Common myeloid progenitor, CD34-positive (primary cell): ENCODE results near the gene ADTRP.

Source experiments
- CTCF ChIA-PET: fragments of 350-600 bp; sonication (Branson Sonifier 250); formaldehyde crosslinking; loops from one replicate; lab custom pipeline; 2021; ENCODE audit warnings: antibody characterized with exemption; lab: Charles Lee
- POLR2A ChIA-PET: fragments of 350-600 bp; sonication (Branson Sonifier 250); formaldehyde crosslinking; loops from one replicate; lab custom pipeline; 2021; ENCODE audit warnings: antibody characterized with exemption; lab: Charles Lee
- DNase-seq, 3 donors: peaks; one replicate each; pipeline versions ENCODE4 v3.0.0 to v3.0.0-alpha.2; 2013
- H3K27ac ChIP-seq, 2 experiments: 1 replicate in 1 of 2; 2 replicates in 1 of 2; pipeline ENCODE4 v1.7.0; 2013; ENCODE audit warnings: inconsistent platforms in 2 of 2, low read length in 2 of 2, mild to moderate bottlenecking in 2 of 2, low read depth in 1 of 2, moderate library complexity in 1 of 2; ENCODE audit not compliant: severe bottlenecking in 2 of 2, insufficient read depth in 1 of 2, poor library complexity in 1 of 2
- H3K27me3 ChIP-seq, 5 experiments: replicated peaks in 2 of 5; 1 replicate in 3 of 5; 2 replicates in 2 of 5; pipeline versions ENCODE4 v1.6.1 to v1.7.0; 2013; ENCODE audit warnings: low read length in 4 of 5, mild to moderate bottlenecking in 2 of 5, moderate library complexity in 2 of 5, inconsistent platforms in 1 of 5; ENCODE audit not compliant: insufficient read depth in 5 of 5, control insufficient read depth in 4 of 5
- H3K36me3 ChIP-seq, 4 experiments: 1 replicate in 2 of 4; 2 replicates in 2 of 4; pipeline versions ENCODE4 v1.6.1 to v1.7.0; 2013; ENCODE audit warnings: low read length in 3 of 4, control low read depth in 1 of 4, mild to moderate bottlenecking in 1 of 4; ENCODE audit not compliant: control insufficient read depth in 4 of 4, insufficient read depth in 4 of 4
- H3K4me1 ChIP-seq, 4 experiments: 1 replicate in 3 of 4; 2 replicates in 1 of 4; pipeline versions ENCODE4 v1.6.1 to v1.7.1; 2013; ENCODE audit warnings: low read length in 3 of 4, mild to moderate bottlenecking in 3 of 4, control low read depth in 1 of 4, inconsistent platforms in 1 of 4, moderate library complexity in 1 of 4; ENCODE audit not compliant: control insufficient read depth in 4 of 4, insufficient read depth in 4 of 4; ENCODE audit errors: control extremely low read depth in 1 of 4
- H3K4me3 ChIP-seq, 7 experiments: 1 replicate in 4 of 7; 2 replicates in 3 of 7; pipeline versions ENCODE4 v1.5.1 to v1.7.0; 2013; ENCODE audit warnings: mild to moderate bottlenecking in 7 of 7, low read length in 6 of 7, moderate library complexity in 6 of 7, inconsistent platforms in 2 of 7, low read depth in 2 of 7, control low read depth in 1 of 7; ENCODE audit not compliant: insufficient read depth in 4 of 7, control insufficient read depth in 1 of 7; ENCODE audit errors: extremely low read depth in 1 of 7
- H3K9me3 ChIP-seq, 5 experiments: 1 replicate in 4 of 5; 2 replicates in 1 of 5; pipeline versions ENCODE4 v1.6.1 to v1.7.1; 2013; ENCODE audit warnings: low read length in 4 of 5, mild to moderate bottlenecking in 2 of 5, inconsistent platforms in 1 of 5, low read depth in 1 of 5, moderate library complexity in 1 of 5; ENCODE audit not compliant: control insufficient read depth in 4 of 5, insufficient read depth in 2 of 5; ENCODE audit errors: control extremely low read depth in 1 of 5
- WGBS: methylation state at CpG from one replicate; pipeline ENCODE4 v1.1.5; 2013; ENCODE audit not compliant: insufficient coverage; 5-methylcytosine and 5-hydroxymethylcytosine counted together

Gene ADTRP

GRCh38 chr6:11766043-11766442 is 12.6 kb downstream of the ADTRP start:
- H3K27ac ChIP-seq: no peak overlapping the region
- ChIA-PET POLR2A (interaction anchor here (0.7 kb wide), 1 partner anchor 328 kb away, joined by 3 read pairs; no protein-coding TSS in a partner anchor), CTCF (no interaction called here)
- H3K4me1 ChIP-seq: peaks cover 0 to 5% (median 0%) of the 10 kb centered on the region in 4 experiments
- WGBS: no CpG with 5 or more reads among the region's 2 CpGs
- DNase-seq: no peak
- H3K4me3 ChIP-seq: no peak overlapping the region
- no peaks in the 10 kb centered on the region for H3K9me3 ChIP-seq
- no peaks in the 10 kb centered on the region for H3K27me3 ChIP-seq
- no peaks in the 10 kb centered on the region for H3K36me3 ChIP-seq

- Histone ChIP-seq H3K27me3 (no peaks in the 10 kb centered on the region), H3K4me3 (no peak overlapping the region), H3K27ac (no peak overlapping the region), H3K36me3 (no peaks in the 10 kb centered on the region), H3K4me1 (no peaks in the 10 kb centered on the region), H3K9me3 (no peaks in the 10 kb centered on the region)
- WGBS: 100% methylated on average over 1 of the region's 1 CpG
- ChIA-PET CTCF (no interaction called here), POLR2A (no interaction called here)
- no peak for DNase-seq
Measured at GRCh38 chr6:11764250-11764604, 14.4 kb downstream of the ADTRP start.

GRCh38 chr6:11763460-11764249 is 14.9 kb downstream of the ADTRP start:
- WGBS: 100% methylated on average over 3 of the region's 4 CpGs
- Histone ChIP-seq H3K4me1 (no peaks in the 10 kb centered on the region), H3K4me3 (no peak overlapping the region), H3K27me3 (no peaks in the 10 kb centered on the region), H3K36me3 (no peaks in the 10 kb centered on the region), H3K27ac (no peak overlapping the region), H3K9me3 (no peaks in the 10 kb centered on the region)
- CTCF ChIA-PET: no interaction called here
- no peak for DNase-seq
- POLR2A ChIA-PET: no interaction called here

- no peak overlapping the region for H3K27ac ChIP-seq
- no peaks in the 10 kb centered on the region for H3K4me1 ChIP-seq
- CTCF ChIA-PET: no interaction called here
- peaks cover 0 to 1% (median 0%) of the 10 kb centered on the region in 5 experiments for H3K9me3 ChIP-seq
- no peak overlapping the region for H3K4me3 ChIP-seq
- no peak for DNase-seq
- POLR2A ChIA-PET: no interaction called here
- no peaks in the 10 kb centered on the region for H3K27me3 ChIP-seq
- no peaks in the 10 kb centered on the region for H3K36me3 ChIP-seq
- WGBS: 86% methylated on average over 1 of the region's 4 CpGs
Measured at GRCh38 chr6:11762794-11763459, 15.7 kb downstream of the ADTRP start.

- no peak overlapping the region for H3K4me3 ChIP-seq
- peaks cover 0 to 6% (median 3%) of the 10 kb centered on the region in 5 experiments for H3K9me3 ChIP-seq
- ChIA-PET POLR2A (interaction anchor here (0.6 kb wide), 1 partner anchor 16 kb away, joined by 3 read pairs; the partner anchor contains the start of gene ADTRP), CTCF (interaction anchor here (0.5 to 1.9 kb wide), 2 partner anchors 62 to 260 kb away, joined by 3 to 4 read pairs; no protein-coding TSS in a partner anchor)
- H3K27ac ChIP-seq: no peak overlapping the region
- H3K4me1 ChIP-seq: no peaks in the 10 kb centered on the region
- no peaks in the 10 kb centered on the region for H3K36me3 ChIP-seq
- 100% methylated on average over 2 of the region's 4 CpGs for WGBS
- H3K27me3 ChIP-seq: no peaks in the 10 kb centered on the region
- DNase-seq: no peak
Measured at GRCh38 chr6:11761744-11762620, 16.6 kb downstream of the ADTRP start.

GRCh38 chr6:11760015-11760473 is 18.6 kb downstream of the ADTRP start:
- 70% methylated on average over 5 of the region's 6 CpGs for WGBS
- ChIA-PET CTCF (interaction anchor here (0.9 to 1.0 kb wide), 2 partner anchors 9 to 13 kb away, joined by 3 to 4 read pairs; no protein-coding TSS in a partner anchor), POLR2A (no interaction called here)
- peak in 1 of 3 donors; percentile 11 for DNase-seq
- Histone ChIP-seq H3K9me3 (peaks cover 0 to 6% (median 3%) of the 10 kb centered on the region in 5 experiments), H3K4me3 (no peak overlapping the region), H3K4me1 (no peaks in the 10 kb centered on the region), H3K27ac (no peak overlapping the region), H3K27me3 (no peaks in the 10 kb centered on the region), H3K36me3 (no peaks in the 10 kb centered on the region)
